Measurements from ENCODE around the gene NTRK1. TPM values are rescaled to one million over a fixed set of nuclear protein-coding genes. Genes with fewer than 3 reads are reported as not detected.

The NTRK1 gene
- total RNA-seq, 1 experiment from 2014 or later, result 0.10 TPM

Other genes starting within 250 kb of the NTRK1 start
- not detected in 2 replicates for gene HAPLN2, start 241.4 kb upstream of the NTRK1 start, total RNA-seq (2014; rRNA removed; shearing (Covaris generic))
- gene BCAN, start 218.7 kb upstream of the NTRK1 start, total RNA-seq (2014; rRNA removed; shearing (Covaris generic)), result 0.06 TPM in 1 of 2 replicates, not detected in the other
- gene NES, start 183.5 kb upstream of the NTRK1 start, total RNA-seq (2014; rRNA removed; shearing (Covaris generic)), result 0.41 and 0.48 TPM in 2 replicates
- 0.95 and 3.8 TPM in 2 replicates for gene CRABP2, start 155.3 kb upstream of the NTRK1 start, total RNA-seq (2014; rRNA removed; shearing (Covaris generic))
- 11.6 and 20.0 TPM in 2 replicates for gene METTL25B, start 132.4 kb upstream of the NTRK1 start, total RNA-seq (2014; rRNA removed; shearing (Covaris generic))
- gene ISG20L2, start 132.1 kb upstream of the NTRK1 start, total RNA-seq (2014; rRNA removed; shearing (Covaris generic)), result 22.2 and 27.0 TPM in 2 replicates
- 82.2 and 96.3 TPM in 2 replicates for gene MRPL24, start 119.8 kb upstream of the NTRK1 start, total RNA-seq (2014; rRNA removed; shearing (Covaris generic))
- 168 and 173 TPM in 2 replicates for gene HDGF, start 109.2 kb upstream of the NTRK1 start, total RNA-seq (2014; rRNA removed; shearing (Covaris generic))
- 22.2 and 36.2 TPM in 2 replicates for gene PRCC, start 93.3 kb upstream of the NTRK1 start, total RNA-seq (2014; rRNA removed; shearing (Covaris generic))
- 2.5 TPM in 2 replicates for gene SH2D2A, start 44.0 kb upstream of the NTRK1 start, total RNA-seq (2014; rRNA removed; shearing (Covaris generic))
- gene INSRR, start 1.7 kb upstream of the NTRK1 start, total RNA-seq (2014; rRNA removed; shearing (Covaris generic)), result not detected in 2 replicates
- gene PEAR1, start 32.9 kb downstream of the NTRK1 start, total RNA-seq (2014; rRNA removed; shearing (Covaris generic)), result not detected in 2 replicates
- not detected in 2 replicates for gene LRRC71, start 59.8 kb downstream of the NTRK1 start, total RNA-seq (2014; rRNA removed; shearing (Covaris generic))
- gene ARHGEF11, start 184.9 kb downstream of the NTRK1 start, total RNA-seq (2014; rRNA removed; shearing (Covaris generic)), result 12.2 and 12.6 TPM in 2 replicates
- not detected in 2 replicates for gene ETV3L, start 238.9 kb downstream of the NTRK1 start, total RNA-seq (2014; rRNA removed; shearing (Covaris generic))